Measurements from ENCODE around the gene CDK3.

CDK3 gene

DNA sequence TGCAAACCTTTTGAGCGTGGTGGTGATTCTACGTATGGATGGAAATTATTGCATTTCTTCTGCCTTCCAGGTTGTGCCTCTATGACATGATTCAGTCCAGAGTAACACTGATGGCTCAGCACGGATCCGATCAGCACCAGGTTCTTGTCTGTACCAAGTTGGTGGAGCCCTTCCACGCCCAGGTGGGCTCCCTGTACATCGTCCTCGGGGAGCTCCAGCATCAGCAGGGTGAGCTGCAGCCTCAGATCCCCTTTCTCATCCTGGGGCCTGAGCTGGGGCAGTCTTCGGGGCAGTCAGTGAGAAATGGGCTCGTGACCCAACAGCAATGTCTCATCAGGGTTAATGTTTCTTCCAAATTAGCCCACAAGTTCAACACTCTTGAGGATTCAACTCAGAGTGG lies 9.3 kb upstream of the CDK3 start:
- no peak for DNase-seq (ENCODE audit: low read depth in 2 of 2)

DNA sequence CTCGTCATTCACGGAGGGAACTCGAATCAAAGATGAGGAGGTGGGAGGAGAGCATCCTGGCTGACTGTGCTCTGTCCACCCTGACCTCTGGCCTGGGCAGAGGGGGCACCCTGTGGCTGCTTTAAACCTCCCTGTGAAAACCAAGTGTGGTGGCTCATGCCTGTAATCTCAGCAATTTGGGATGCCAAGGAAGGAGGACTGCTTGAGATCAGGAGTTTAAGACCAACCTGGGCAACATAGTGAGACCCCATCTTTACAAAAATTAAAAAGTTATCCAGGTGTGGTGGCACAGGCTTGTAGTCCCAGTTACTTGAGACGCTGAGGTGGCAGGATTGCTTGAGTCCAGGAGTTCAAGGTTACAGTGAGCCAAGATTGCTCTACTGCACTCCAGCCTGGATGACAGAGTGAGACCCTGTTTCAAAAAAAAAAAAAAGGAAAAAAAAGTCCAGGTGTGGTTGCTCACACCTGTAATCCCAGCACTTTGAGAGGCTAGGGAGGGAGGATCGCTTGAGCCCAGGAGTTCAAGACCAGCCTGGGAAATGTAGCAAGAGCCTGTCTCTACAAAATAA lies 5.8 kb upstream of the CDK3 start:
- DNase-seq (ENCODE audit: low read depth in 2 of 2): no peak

DNA sequence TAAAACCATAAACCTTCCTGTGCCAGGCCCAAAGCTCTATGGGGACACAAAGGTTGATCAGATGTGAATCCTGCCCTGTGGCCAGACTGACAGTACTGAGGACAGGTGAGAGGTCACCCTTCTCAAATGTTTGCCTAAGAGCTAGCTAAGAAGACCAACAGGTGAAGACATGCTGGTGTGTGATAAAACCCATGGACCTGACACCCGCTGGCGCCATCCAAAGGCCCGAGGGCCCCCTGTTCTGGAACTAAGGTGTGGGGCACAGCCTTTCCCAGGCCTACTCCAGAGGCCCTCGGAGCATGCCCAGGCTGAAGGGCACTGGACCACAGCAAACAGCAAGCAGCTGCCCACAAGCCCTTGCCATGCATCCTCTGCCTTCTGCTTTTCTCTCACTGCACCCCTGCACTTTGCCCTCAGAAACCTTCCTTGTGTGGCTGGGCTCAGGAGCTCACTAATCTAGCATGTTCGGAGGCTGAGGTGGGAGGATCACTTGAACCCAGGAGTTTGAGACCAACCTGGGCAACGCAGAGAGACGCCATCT lies 5.2 kb upstream of the CDK3 start:
- no peak for DNase-seq (ENCODE audit: low read depth in 2 of 2)

DNA sequence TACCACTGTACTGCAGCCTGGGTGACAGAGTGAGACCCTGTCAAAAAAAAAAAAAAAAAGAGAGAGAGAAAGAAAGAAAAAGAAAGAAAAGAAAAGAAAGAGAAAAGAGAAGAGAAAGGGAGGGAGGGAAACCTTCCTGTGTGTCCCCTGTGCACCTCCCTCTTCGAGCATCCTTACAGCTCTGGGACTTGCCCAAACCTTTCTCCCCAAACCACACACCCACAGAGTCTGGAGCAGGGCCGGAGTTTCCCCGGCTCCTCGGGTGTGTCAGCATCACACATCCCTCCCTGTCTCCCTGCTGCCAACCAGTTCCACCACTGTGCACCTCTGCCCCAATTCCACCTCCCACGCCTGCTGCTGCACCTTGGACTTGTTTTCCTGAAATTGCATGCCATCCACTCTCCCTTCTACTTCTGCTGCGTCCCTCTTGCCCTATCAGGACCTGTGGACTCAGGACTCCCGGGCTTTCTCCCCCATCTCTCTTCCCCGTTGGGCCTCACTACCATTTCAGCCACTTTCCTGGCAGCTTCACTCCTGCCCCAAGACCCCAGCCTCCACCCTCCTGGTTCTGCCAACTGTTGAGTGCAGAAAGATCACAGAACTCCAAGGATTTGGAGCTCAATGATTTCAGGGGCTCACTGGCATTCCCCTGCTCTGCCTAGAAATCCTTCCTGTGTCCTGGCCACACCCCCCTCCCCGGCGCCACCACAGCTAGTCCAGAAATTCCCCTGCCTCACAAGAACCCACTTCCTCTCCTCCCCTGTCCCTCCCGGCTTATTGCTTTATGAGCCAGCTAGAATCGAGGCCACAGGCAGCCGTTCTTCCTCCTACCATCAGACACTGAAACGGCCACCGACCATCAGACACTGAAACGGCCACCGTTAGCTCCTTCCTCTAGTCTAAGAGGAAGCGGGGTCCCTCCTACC lies 3.7 kb upstream of the CDK3 start:
- DNase-seq (ENCODE audit: low read depth in 2 of 2): no peak

DNA sequence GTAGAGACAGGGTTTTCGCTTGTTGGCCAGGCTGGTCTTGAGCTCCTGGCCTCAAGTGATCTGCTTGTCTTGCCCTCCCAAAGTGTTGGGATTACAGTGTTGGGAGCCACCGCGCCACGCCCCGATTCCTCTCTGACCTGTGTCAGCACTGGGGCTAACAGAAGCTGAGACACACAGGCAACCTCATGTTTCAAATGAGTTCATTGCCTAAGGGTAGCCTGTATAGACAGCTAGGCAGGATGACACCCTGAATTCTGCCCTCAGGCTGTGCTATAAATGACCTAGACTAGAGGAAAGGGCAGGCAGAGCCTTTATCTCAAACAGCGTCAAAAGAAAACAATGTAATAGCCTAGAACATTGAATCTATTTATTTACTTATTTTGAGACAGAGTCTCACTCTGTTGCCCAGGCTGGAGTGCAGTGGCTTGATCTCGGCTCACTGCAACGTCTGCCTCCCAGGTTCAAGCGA lies 2.3 kb upstream of the CDK3 start:
- no peak for DNase-seq (ENCODE audit: low read depth in 2 of 2)

DNA sequence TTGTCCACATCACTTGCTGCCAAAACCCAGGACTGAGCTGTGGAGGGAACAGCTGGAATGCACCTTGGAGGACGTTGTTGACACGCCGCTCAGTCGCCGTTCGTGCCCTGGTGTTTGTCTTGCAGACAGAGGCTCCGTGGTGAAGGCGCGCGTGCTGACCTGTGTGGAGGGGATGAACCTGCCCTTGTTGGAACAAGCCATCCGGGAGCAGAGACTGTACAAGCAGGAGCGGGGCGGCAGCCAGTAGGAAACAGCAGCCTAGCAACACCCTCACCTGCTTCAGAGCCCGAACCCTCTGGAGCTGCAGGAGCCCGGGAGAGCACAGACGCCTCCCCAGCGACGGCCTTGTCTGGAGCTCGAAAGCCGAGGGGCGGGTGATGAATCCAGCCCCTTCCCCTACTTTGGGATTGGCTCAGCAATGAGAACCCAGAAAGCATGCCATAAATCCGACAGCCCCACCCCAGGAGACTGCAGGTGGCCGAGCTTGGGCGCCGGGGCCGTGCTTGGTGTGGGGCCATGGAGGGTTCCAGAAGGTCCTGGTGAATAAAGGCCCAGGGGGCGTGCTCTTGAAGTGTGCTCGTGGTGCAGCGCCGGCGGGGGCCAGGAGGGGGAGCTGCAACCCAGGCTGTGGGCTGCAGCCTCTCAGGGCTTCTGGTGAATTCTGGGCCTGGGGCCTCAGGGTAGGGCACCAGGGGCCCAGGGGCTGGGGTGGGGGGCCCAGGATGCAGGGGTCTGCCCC lies 470 bp upstream of the CDK3 start:
- DNase-seq (ENCODE audit: low read depth in 2 of 2): peak; percentile 15 to 30

DNA sequence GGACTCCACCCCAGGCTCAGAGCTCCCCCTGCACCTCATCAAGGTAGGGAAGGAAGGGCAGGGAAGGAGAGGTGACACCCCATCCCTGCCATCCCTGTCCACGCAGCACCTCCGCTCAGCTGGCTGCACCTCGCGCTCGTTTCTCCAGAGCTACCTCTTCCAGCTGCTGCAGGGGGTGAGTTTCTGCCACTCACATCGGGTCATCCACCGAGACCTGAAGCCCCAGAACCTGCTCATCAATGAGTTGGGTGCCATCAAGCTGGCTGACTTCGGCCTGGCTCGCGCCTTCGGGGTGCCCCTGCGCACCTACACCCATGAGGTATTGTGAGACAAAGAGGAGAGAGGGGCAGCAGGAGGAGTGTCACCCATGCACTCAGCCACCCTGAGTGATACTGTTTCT lies 1.4 kb downstream of the CDK3 start:
- DNase-seq (ENCODE audit: low read depth in 2 of 2): no peak

DNA sequence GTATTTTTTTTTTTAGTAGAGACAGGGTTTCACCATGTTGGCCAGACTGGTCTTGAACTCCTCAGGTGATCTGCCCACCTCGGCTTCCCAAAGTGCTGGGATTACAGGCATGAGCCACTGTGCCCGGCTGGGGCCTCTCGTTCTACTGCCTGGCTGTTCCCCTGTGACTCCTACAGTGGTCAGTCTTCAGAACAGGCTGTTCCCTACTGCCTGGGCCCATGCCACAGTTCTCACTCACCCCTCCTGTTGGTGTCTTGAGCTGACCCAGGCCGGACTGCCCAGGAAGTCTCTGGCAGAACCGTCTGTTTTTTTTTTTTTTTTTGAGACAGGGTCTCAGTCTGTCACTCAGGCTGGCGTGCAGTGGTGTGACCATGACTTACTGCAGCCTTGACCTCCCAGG lies 3.3 kb downstream of the CDK3 start:
- no peak for DNase-seq (ENCODE audit: low read depth in 2 of 2)

DNA sequence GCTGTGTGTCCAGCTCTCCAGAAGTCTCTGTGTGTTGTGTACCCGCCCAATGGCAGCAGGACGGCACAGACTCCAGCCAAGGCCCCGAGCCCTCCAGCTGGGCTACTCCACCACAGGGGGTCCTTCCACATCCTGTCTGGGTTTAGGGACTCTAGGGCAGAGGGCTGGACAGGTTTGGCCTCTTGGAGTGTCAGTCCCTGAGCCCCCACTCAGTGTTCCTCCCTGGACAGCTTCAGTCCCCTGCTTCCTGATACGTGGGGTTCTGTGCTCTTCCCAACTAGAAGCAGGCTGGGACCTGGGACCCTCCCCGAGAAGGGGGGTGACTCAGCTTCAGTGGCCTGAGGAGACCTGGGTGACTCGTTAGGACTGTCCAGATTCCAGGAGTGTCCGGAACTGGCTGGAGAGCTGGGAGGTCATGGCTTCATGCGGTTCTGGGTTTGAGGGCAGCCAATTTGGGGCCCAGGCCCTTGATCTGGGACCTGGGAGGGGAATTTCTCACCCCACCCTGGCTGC lies 4.2 kb downstream of the CDK3 start:
- DNase-seq (ENCODE audit: low read depth in 2 of 2): no peak

DNA sequence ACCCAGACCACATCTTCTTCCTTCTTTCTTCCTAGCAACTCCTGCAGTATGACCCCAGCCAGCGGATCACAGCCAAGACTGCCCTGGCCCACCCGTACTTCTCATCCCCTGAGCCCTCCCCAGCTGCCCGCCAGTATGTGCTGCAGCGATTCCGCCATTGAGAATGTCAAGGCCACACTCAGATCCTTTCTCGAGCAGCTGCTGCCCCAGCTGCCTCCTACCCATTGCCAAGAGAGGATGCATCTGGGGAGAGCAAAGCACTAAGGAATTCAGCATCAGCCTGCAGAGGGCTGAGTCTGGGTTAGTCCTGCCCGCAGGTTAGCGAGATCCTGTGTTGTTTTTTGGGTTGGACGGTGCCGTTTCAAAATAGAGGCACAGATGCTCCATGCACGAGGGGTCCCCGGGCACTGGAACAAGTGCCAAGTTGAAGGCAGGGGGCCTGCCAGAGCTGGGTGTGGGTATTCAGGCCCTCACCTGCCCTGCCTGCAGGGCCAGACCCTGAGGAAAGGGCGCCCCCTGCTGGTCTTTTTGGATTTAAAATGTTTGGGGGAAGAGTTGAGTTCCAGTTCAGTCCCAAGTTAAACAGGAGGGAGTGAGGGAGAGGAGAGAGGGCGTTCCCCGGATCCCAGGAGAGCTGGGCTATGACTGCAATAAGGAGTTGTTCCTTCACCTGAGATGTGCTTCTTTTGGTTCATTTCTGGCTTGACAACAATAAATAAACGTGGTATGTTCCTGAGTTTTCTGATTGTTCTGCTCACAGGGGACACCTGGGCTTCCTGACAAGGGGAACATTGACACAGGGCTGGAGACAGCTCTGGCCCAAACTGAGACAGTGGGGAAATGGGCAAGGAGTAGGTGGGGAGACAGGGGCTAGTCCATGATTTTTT lies 4.9 kb downstream of the CDK3 start:
- DNase-seq (ENCODE audit: low read depth in 2 of 2): peak; percentile 65 to 67

DNA sequence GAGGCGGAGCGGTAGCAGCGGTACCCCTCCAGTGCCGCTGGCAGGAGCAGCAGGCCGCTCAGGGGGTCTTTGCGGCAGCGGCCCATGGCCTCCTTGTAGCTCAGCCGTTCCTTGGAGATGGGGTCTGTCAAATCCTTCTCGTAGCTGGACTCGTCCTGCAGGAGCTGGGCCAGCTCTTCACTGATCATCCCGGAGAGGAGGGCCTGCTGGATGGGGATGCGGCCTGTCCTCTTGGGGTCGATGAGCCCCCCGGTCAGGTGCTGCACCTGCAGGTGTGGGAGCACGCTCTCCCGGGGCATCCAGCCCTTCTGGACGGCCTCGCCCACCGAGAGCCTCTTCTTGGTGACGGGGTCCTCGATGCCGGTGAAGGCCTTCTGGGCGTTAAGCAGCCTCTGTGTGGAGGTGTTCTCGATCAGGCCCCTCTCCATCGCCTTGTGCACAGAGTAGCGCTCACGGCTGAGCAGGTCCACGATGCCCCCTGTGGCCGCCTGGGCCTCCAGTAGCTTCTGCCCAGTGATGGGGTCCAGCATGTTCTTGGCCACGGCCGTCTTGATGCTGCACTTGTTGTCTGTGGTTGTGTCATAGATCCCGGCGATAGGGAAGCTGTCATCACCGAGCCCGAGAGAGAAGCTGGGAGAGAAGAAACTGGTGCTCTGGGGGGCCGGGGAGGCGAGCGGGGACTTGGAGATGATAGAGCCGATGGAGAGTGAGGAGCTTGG lies 6.6 kb downstream of the CDK3 start:
- DNase-seq (ENCODE audit: low read depth in 2 of 2): no peak

DNA sequence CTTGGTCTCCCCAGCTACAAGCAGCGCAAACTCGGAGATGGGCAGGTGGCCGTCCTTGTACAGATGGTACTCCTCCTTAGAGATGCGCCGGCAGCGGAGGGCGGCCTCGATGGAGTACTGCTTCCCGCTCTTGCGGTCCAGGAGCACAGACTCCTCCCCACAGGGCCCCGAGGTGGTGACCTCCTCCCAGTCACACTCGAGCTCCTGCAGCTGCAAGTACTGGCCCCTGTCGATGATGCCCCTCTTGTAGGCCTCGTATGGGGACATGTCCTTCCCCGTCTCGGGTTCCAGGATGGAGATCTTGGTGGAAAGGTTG lies 7.2 kb downstream of the CDK3 start:
- DNase-seq (ENCODE audit: low read depth in 2 of 2): no peak

DNA sequence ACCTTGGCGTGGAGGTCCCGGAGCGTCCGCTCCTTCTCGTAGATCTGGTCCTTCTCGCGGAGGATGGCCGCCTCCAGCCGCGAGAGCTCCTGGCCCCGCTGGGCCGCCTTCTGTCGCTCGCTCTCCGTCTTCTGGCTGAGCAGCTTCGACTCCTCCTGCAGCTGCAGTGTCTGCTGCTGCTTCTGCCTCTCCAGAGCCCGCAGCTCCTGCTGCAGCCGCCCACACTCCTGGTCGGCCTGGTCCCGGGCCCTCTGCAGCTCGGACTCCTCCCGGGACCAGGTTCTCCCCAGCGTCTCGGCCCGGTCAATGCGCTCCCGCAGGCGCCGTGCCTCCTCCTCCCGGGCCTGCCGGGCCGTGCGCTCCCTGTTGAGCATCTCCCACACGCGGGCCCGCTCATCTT lies 7.6 kb downstream of the CDK3 start:
- DNase-seq (ENCODE audit: low read depth in 2 of 2): no peak

DNA sequence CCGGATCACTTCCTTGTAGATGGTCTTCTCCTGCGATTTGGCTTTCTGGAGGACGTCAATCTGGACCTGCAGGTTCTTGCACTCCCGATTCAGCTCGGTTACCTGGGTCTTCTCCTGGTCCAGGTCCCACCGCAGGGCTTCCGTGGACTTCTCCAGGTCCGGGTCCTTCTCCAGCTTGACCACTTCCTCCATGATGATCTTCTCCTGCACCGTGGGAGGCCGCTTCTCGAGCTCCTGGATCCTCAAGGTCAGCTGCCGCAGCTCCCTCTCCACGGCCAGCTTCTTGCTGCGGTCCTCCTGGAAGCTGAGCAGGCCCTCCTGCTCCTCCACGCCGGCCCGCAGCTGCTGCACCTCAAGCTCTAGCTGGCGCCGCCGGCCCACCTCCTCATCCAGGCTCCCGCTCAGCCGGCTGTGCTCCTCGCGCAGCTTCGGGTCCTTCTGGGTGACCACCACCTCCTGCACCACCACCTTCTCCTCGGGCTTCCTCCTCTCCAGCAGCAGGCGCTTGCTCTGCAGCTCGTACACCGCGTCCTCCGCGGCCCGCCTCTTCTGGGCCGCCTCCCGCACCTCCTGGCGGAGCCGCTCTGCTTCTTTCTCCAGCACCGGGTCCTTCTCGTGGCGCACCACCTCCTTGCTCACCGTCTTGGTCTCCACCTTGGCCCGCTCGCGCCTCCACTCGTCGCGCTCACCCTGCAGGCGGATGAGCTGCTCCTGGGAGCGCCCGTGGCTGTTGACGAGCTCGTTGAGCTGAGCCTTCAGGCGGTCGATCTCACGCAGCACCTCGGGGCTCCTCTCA lies 8.2 kb downstream of the CDK3 start:
- DNase-seq (ENCODE audit: low read depth in 2 of 2): no peak

DNA sequence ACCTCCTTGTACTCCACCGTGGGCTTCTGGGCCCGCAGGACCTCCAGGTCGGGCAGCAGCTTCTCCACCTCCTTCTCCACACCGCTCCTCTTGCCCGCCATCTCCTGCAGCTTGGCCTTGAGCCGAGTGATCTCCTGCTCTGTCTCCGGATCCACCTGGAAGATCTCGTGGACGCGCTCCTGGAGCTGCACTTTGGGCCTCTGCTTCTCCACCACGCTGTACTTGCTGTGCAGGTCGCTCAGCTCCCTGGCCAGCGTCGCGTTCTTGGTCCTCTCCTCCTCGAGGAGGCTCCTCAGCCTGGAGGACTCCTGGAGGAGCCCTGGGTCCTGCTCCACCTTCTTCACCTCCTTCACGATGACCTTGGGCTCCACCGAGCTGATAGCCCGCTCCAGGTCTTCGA lies 8.8 kb downstream of the CDK3 start:
- DNase-seq (ENCODE audit: low read depth in 2 of 2): no peak

DNA sequence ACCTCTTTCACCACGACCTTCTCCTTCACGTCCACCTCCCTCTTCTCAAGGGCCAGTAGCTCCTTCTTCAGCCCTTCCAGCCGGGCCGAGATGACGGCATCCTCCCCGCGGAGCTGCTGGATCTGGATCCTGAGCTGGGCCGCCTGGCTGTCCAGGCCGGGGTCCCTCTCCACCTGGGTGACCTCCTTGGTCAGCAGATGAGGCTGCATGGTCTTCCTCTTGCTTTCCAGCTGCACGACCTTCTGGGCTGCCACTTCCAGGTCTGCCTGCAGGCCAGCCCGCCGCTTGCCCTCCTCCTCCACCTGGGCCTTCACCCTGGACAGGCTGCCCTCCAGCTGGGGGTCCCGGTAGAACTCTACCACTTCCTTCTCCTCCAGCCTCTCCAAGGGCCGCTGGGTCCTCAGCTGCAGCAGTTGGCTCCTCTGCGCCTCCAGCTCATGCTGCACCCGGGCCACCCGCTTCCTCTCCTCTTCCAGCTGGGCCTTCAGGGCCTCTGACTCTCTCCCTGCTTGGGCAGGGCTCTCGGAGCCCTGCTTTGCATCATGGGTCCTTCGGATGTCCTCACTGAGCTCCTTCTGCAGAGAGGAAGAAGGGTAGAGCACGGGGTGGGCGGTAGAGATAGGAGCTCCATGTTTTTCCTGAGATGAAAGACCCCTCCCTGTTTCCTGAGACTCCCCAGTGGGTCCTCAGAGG lies 9.5 kb downstream of the CDK3 start:
- DNase-seq (ENCODE audit: low read depth in 2 of 2): no peak

DNA sequence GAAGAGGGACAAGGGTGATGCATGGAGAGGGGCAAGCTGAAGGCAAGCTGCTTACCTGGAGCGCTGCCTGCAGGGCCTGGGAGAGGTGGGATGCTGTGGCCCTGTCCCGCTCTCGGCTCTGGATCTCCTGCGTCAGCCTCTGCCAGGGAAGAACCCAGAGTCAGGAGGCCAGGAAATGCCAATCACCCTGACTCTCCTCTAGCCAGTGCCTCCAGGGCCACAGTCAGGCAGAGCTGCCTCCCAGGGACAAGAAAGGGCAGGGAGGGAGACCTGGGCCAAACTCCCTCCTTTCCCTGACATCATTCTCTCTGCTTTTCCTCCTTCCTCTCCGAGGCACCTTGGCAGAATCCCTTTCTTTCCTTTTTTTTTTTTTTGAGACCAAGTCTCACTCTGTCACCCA lies 11.3 kb downstream of the CDK3 start:
- no peak for DNase-seq (ENCODE audit: low read depth in 2 of 2)

DNA sequence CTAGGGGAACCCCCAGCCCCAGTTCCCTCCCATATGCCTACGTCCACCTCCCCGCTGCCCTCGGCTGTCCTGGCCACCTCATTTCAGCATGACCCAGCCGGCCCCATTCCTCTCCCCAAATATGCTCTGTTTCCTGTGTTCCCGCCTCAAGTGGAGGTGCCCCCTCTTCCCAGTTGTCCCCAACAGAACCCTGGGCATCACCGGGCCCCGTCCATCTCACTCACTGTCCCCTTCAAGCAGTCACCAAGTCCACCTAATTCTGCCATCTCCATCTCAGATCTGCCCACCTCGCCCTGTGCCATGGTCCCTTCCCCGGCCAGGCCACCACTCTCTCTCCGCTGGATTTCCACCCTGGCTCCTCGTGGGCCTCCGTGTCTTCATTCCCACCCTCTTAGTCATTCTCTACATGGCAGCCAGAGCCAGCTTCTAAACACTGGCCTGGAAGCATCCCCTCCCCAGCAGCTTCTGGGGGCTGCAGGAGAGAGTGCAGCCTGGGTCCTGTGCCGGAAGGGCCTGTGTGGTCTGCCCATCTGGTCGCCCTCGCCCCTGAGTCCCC lies 12.8 kb downstream of the CDK3 start:
- no peak for DNase-seq (ENCODE audit: low read depth in 2 of 2)

Data from stimulated activated CD8-positive, alpha-beta memory T cell treated with anti-CD3 and anti-CD28 coated beads, Interleukin-2, amount 100 ng/mL, for 1 hour (primary cell).